Esophagus muscularis mucosa (tissue), 4 donors: ENCODE measurements around the gene PHACTR1. TPM values are rescaled to one million over a fixed set of nuclear protein-coding genes. Genes with fewer than 3 reads are reported as not detected.
A peak's percentile ranks its signal among the peaks of the same experiment; 100 is the strongest.

ENCODE experiments used
- DNase-seq: peaks from one replicate; pipeline ENCODE4 v3.0.0-alpha.2; 2017; ENCODE audit errors: extremely low spot score
- H3K27ac ChIP-seq, 4 donors: fragments of 200-600 bp; sonication (generic); replicated peaks in 1 of 4; 1 replicate in 3 of 4; 2 replicates in 1 of 4; pipeline ENCODE4 v1.5.1; 2016 to 2019; ENCODE audit warnings: mild to moderate bottlenecking in 1 of 4
- H3K27me3 ChIP-seq, 4 donors: fragments of 200-600 bp; sonication (generic); one replicate each; pipeline versions ENCODE4 v1.5.1 to v1.6.0; 2016 to 2019
- H3K36me3 ChIP-seq, 4 donors: fragments of 200-600 bp; sonication (generic); one replicate each; pipeline ENCODE4 v1.5.1; 2016 to 2019
- H3K4me1 ChIP-seq, 4 donors: fragments of 200-600 bp; sonication (generic); one replicate each; pipeline ENCODE4 v1.5.1; 2016 to 2019
- H3K4me3 ChIP-seq, 4 donors: fragments of 200-600 bp; sonication (generic); 1 replicate in 2 of 4; 2 replicates in 2 of 4; pipeline ENCODE4 v1.5.1; 2016 to 2019; ENCODE audit warnings: mild to moderate bottlenecking in 4 of 4, moderate library complexity in 1 of 4
- H3K9me3 ChIP-seq, 4 donors: fragments of 200-600 bp; sonication (generic); 1 replicate in 3 of 4; 2 replicates in 1 of 4; pipeline ENCODE4 v1.5.1; 2016 to 2019
- CTCF ChIP-seq, 3 experiments: fragments of 200-600 bp in 2 of 3; fragments of 450-650 bp in 1 of 3; sonication (generic) in 2 of 3; IDR thresholded peaks; one replicate each; pipeline ENCODE4 v1.5.1; 2017 to 2019; ENCODE audit warnings: antibody characterized with exemption in 3 of 3, mild to moderate bottlenecking in 2 of 3, moderate library complexity in 1 of 3
- EP300 ChIP-seq: sonication (generic); formaldehyde crosslinking; IDR thresholded peaks from one replicate; pipeline ENCODE4 v1.6.1; 2017; ENCODE audit warnings: antibody characterized with exemption
- POLR2A ChIP-seq: fragments of 450-650 bp; IDR thresholded peaks from one replicate; pipeline ENCODE4 v1.6.1; 2017; ENCODE audit warnings: antibody characterized with exemption, moderate library complexity, mild to moderate bottlenecking, low read depth
- POLR2AphosphoS5 ChIP-seq, 2 donors: sonication (generic); formaldehyde crosslinking; IDR thresholded peaks; one replicate each; pipeline ENCODE4 v1.6.1; 2017; ENCODE audit warnings: antibody characterized with exemption in 2 of 2
- WGBS: methylation state at CpG from one replicate; pipeline ENCODE4 v1.1.5; 2018; 5-methylcytosine and 5-hydroxymethylcytosine counted together
- intact Hi-C: fragments of 100-400 bp; cut with DNase I; formaldehyde crosslinking; loops from one replicate; pipeline ENCODE4 v1.15.1; 2023
- total RNA-seq, 4 donors: library from RNA; depleted of rRNA; stranded (reverse); fragments of >200 nt; gene quantifications; one replicate each; pipeline versions ENCODE4 v1.1.0 to v1.2.1, GENCODE V29; 2016

The PHACTR1 gene
- total RNA-seq, 4 donors from 2014 or later: 0.83 to 4.2 (median 3.1) TPM

- Histone ChIP-seq H3K27me3 (no peaks in the 10 kb centered on the region), H3K4me1 (peaks cover 13 to 20% (median 17%) of the 10 kb centered on the region in 4 donors), H3K36me3 (peaks cover 6 to 24% (median 14%) of the 10 kb centered on the region in 4 donors), H3K4me3 (peak overlapping the region; percentile 76 to 85 (median 79)), H3K27ac (peak overlapping the region; percentile 88 to 93 (median 90)), H3K9me3 (no peaks in the 10 kb centered on the region)
- WGBS: 8% methylated on average over 2 of the region's 2 CpGs
- DNase-seq: no peak
- intact Hi-C loops: no loop called here
- TF ChIP-seq EP300 (no peak), POLR2AphosphoS5 (IDR thresholded peaks at IDR 0.05) (no peak), POLR2A (no peak), CTCF (IDR thresholded peaks at IDR 0.05) (no peak)
These were observed 612.3 kb downstream of the PHACTR1 start for GRCh38 chr6:13328875-13329183.

DNA sequence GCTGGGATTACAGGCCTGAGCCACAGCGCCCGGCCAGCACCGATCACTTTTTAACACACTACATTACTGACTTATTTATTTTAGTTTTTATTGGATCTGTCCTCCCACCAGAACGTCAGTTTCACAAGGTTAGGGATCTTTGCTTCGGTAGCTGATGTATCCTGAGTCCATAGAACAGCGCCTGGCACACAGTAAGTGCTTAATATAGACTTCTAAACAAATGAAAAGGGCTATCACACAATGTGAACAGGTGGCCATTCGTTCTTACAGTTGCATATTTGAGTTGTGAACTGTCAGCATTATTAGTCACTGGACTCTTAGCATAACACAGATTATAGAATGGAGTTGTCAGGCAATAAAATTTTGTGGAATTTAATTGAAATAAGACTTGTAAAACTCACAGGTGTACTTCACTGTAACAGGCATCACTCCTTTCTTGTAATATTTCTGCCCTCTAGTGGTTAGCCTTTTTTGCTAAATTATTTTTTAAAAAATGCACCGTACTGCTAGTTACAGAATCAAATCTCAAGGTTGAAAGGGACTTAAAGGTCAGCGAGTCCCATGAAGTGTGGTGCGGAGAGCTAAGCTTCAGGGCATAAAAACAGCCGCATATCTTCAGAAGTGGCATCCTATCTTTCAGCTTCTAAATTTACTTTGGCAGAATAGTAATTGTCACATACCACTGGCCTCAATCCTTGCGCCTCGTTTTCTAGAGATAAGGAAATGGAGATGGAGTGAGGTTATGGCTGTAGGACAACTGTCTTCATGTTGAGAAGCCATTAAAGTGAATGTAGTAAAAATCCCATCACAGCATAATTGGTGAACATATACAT lies 615.2 kb downstream of the PHACTR1 start:
- H3K27ac ChIP-seq: no peak overlapping the region
- no peak for TF ChIP-seq POLR2AphosphoS5 (IDR thresholded peaks at IDR 0.05)
- peak; percentile 53 to 69 (median 64) for TF ChIP-seq CTCF (IDR thresholded peaks at IDR 0.05)

DNA sequence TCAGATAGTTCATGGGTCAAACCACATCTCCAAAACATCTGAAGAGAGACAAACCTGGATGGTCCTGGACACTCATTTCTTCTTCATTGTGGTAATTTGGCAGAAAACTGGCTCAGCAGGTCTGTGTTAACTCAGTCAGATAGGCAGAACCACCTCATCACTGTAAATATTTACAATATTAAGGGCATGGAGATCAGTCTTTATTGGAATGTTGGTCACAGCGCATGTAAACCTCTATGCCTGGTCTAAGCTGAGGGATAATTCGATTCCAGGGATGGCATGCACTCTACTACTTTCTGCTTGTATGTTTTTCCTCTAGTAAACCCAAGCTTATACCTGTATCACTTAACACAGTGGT lies 615.8 kb downstream of the PHACTR1 start:
- H3K4me1 ChIP-seq: peaks cover 12 to 15% (median 13%) of the 10 kb centered on the region in 4 donors
- no peaks in the 10 kb centered on the region for H3K9me3 ChIP-seq
- DNase-seq: no peak
- H3K4me3 ChIP-seq: no peak overlapping the region
- no peaks in the 10 kb centered on the region for H3K36me3 ChIP-seq
- TF ChIP-seq POLR2AphosphoS5 (IDR thresholded peaks at IDR 0.05): no peak
- TF ChIP-seq EP300: no peak
- no peak for TF ChIP-seq POLR2A
- TF ChIP-seq CTCF (IDR thresholded peaks at IDR 0.05): no peak
- H3K27ac ChIP-seq: no peak overlapping the region
- H3K27me3 ChIP-seq: no peaks in the 10 kb centered on the region
- intact Hi-C loops: loop anchor here (5.0 kb wide), 1 partner anchor 140 kb away; no protein-coding TSS in a partner anchor
- WGBS: 56% methylated on average over 2 of the region's 2 CpGs

More for the DNA sequence above, 615.2 kb downstream of the PHACTR1 start:
- H3K27me3 ChIP-seq: no peaks in the 10 kb centered on the region
- intact Hi-C loops: loop anchor here (2.0 to 5.0 kb wide), 2 partner anchors 139 to 419 kb away; no protein-coding TSS in a partner anchor
- no peaks in the 10 kb centered on the region for H3K9me3 ChIP-seq
- H3K4me1 ChIP-seq: peaks cover 14 to 20% (median 17%) of the 10 kb centered on the region in 4 donors
- no peak for DNase-seq
- no peak overlapping the region for H3K4me3 ChIP-seq
- H3K36me3 ChIP-seq: no peaks in the 10 kb centered on the region
- 59% methylated on average over 13 of the region's 13 CpGs for WGBS

DNA sequence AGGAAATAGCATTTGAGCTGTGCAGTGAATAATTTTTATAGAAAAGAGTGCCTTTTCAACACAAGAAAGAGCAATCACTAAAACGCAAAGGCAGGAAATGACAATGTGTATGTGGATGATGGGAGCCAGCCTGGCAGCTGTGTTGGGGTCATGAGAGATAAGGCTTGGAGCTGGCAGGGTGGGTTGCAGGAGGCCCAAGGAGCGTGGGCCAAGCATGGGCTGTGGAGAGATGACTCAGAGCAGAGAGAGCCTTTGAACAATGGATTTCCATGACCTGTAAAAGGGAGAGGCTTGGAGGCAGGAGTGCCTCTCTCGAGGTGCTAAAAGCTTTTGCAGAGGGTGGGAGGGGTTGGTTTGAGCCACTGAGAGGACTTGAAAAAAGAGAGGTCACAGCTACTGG lies 618.4 kb downstream of the PHACTR1 start:
- no peaks in the 10 kb centered on the region for H3K27me3 ChIP-seq
- no peaks in the 10 kb centered on the region for H3K36me3 ChIP-seq
- no peak for DNase-seq
- WGBS: 60% methylated on average over 3 of the region's 3 CpGs
- H3K4me3 ChIP-seq: no peak overlapping the region
- no peak overlapping the region for H3K27ac ChIP-seq
- peaks cover 0 to 6% (median 2%) of the 10 kb centered on the region in 4 donors for H3K4me1 ChIP-seq
- intact Hi-C loops: loop anchor here (5.0 kb wide), 3 partner anchors 143 to 242 kb away; partner anchors contain the start of gene GFOD1
- TF ChIP-seq EP300: no peak
- TF ChIP-seq POLR2AphosphoS5 (IDR thresholded peaks at IDR 0.05): no peak
- no peak for TF ChIP-seq POLR2A
- TF ChIP-seq CTCF (IDR thresholded peaks at IDR 0.05): no peak
- H3K9me3 ChIP-seq: no peaks in the 10 kb centered on the region
